SU-DHL-6 (cell line): ENCODE results near the gene CGN.

Experiments used
- EZH2phosphoT487 ChIP-seq: fragments of 200-600 bp; sonication (generic), shearing (Covaris generic); conservative IDR thresholded peaks from 2 replicates; pipeline ENCODE4 v1.6.1; 2018; ENCODE audit warnings: mild to moderate bottlenecking, antibody characterized with exemption, low read length, moderate library complexity, mixed read lengths
- TF ChIP-seq, protein P1 (sequence below): fragments of 200-600 bp; sonication (generic); IDR thresholded peaks from one replicate; pipeline ENCODE4 v1.5.1; 2017; ENCODE audit warnings: antibody characterized with exemption, mild to moderate bottlenecking, low read length, moderate library complexity; ENCODE audit not compliant: insufficient read depth, poor library complexity, severe bottlenecking

DNA sequence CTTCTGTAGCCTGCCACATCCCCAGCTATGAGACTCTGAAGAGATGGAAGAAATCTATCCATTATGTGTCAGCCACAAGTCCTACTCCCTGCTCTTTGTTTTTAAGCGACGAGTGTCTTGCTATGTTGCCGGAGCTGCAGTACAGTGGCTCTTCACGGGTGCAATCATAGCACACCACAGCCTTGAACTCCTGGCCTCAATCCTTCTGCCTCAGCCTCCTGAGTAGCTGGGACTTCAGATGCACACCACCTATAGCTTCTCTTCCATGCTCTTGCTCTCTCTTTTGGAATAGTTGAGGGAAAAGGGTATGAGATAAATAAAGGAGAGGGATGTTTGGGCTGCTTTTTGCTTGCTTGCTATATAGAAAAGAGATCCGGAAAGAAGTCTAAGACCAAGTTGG is 30.6 kb downstream of the CGN start:
- TF ChIP-seq EZH2phosphoT487, result no peak
- TF ChIP-seq, protein P1, sequence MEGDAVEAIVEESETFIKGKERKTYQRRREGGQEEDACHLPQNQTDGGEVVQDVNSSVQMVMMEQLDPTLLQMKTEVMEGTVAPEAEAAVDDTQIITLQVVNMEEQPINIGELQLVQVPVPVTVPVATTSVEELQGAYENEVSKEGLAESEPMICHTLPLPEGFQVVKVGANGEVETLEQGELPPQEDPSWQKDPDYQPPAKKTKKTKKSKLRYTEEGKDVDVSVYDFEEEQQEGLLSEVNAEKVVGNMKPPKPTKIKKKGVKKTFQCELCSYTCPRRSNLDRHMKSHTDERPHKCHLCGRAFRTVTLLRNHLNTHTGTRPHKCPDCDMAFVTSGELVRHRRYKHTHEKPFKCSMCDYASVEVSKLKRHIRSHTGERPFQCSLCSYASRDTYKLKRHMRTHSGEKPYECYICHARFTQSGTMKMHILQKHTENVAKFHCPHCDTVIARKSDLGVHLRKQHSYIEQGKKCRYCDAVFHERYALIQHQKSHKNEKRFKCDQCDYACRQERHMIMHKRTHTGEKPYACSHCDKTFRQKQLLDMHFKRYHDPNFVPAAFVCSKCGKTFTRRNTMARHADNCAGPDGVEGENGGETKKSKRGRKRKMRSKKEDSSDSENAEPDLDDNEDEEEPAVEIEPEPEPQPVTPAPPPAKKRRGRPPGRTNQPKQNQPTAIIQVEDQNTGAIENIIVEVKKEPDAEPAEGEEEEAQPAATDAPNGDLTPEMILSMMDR, result no peak
